NCI-H2196 treated with DMSO at 0.1 percent for 48 hours (cell line): ENCODE measurements around the gene HARS2.
A peak's percentile ranks its signal among the peaks of the same experiment; 100 is the strongest.
"Not testable (repeated sequence)": the region's sequence is repeated elsewhere in the genome, so short reads cannot be mapped to it uniquely, and the experiment has no call there.

ENCODE experiments used
- DNase-seq: peaks from one replicate; lab custom pipeline; 2025; ENCODE audit not compliant: unreplicated experiment; lab: John Stamatoyannopoulos, UW

The HARS2 gene, protein sequence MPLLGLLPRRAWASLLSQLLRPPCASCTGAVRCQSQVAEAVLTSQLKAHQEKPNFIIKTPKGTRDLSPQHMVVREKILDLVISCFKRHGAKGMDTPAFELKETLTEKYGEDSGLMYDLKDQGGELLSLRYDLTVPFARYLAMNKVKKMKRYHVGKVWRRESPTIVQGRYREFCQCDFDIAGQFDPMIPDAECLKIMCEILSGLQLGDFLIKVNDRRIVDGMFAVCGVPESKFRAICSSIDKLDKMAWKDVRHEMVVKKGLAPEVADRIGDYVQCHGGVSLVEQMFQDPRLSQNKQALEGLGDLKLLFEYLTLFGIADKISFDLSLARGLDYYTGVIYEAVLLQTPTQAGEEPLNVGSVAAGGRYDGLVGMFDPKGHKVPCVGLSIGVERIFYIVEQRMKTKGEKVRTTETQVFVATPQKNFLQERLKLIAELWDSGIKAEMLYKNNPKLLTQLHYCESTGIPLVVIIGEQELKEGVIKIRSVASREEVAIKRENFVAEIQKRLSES

DNA sequence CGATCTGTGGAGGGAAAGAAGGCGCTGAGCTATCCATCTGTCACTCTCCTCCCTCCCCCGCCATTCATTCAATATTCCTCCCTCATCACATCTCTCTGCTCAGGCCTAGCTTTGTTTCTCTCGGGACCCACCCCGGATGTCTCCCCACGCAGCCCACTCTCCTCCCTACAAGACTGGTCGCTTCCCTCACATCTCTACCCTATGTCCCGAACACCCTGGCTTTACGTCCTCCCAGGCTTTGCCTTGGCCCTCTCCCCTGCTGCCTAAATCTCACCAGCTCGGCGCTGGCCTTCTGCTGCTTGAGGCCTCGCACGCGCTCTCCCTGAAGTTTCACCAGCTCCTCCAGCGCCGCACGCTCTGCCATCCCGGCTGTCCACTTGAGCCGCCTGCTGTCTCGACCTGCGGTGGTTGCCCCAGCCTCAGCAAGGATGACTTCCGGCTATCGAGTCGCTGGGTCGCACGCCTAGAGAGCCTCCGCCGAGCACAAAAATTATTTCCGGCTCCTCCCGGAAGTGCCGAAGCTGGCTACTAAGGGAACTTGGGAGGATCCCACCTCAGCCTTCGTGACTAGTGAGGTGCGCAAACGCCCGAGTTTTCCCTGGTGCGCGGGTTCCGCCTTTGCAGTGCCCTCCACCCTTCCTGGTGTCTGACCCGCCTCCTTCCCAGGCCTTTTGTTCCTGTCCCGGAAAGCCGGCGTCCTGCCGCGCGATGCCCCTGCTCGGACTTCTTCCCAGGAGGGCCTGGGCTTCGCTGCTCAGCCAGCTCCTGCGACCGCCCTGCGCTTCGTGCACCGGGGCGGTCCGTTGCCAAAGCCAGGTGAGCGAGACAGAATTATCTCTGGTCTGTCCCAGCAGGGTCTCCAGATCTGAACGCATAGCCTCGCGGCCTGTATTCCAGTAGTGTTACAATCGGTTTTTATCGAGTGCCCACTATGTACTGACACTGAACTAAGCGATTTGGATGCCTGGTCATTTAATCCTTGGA is at the start of gene HARS2, which contains the start of gene HARS1:
TSS of gene HARS2 (plus strand) at position 515 of the 984 bp plus-strand sequence. CDS start at position 709, 194 bp downstream.
TSS of gene HARS1 (minus strand) at position 430 of the 984 bp plus-strand sequence. CDS start at position 364, 66 bp downstream.
- DNase-seq: peak; percentile 96

DNA sequence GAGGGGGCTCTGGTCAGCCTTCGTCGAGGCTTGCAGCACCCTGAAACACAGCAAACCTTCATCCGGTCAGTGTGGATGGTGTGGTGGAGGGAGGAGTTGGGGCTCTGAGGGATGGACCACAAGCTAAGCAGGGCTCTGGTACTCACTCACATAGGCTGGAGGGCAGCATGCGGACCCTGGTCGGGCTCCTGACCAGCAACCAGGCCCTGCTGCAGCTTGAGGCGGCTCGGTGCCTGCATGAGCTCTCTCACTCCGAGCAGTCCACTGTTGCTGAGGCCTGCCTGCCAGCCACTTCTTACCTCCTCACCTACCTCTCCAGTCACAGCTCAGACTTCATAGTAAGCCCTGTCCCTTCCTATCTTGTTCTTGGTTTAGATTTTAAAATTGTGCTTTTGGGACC is 49.5 kb upstream of the HARS2 start:
- no peak for DNase-seq

DNA sequence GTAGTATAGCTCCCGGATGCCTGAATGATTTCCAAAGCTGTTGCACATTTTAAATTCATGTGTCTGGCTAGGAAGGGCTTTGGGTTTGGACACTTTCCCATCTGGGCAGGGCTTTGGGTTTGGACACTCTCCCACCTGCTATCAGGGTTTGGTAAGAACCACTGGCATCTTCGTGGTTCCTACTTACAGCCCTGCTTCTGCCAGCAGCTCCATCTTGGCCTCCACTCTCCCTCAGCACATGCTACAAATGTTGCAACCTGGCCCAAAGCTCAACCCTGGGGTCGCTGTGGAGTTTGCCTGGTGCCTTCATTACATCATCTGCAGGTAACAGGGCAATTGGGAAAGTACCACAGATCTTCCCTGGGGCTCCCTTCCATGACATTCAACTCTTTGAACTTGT is 48.5 kb upstream of the HARS2 start:
- peak; percentile 37 for DNase-seq

DNA sequence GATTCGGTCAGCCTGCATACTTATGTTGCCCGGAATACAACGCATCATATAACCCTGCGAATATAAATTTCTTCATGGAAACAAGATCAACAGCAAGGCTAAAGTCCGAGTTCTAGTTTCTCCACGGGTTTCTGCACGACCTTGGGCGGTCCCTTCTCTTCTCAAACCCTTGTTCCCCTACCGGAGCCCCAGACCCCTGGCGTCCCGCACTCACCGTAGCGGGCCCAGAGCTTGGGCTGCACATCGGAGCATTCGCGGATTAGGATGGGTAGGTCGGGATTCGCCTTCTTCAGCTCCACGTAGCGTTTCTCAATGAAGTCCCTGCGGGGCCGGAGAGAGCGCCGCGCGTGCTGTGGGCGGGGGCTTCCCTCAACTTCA is 44.2 kb upstream of the HARS2 start:
- no peak for DNase-seq

DNA sequence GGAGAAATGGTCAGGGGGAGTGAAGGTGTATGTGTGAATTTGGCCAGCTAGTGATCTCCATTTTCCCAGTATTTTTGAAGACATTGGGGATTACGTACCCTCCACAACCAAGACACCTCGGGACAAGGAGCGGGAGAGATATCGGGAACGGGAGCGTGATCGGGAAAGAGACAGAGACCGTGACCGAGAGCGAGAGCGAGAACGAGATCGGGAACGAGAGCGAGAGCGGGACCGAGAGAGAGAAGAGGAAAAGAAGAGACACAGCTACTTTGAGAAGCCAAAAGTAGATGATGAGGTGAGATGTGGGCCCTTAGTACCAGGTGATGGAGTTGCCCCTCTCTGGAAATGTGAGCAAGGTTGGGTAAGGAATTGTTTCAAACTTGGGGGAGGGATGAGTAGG is 32.4 kb upstream of the HARS2 start:
- DNase-seq: no peak

DNA sequence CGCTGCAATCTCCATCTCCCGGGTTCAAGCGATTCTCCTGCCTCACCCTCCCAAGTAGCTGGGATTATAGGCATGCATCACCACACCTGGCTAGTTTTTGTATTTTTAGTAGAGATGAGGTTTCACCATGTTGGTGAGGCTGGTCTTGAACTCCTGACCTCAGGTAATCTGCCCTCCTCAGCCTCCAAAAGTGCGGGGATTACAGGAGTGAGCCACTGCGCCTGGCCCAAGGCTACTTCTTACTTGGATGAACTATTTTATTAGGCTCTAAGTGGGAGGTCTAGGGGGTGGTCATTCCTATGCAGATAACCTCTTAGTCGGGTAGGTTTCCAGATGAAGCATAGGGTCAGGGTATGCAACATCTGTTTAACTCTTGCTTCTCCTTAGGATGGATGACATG is 30.9 kb upstream of the HARS2 start:
- DNase-seq: not testable (repeated sequence)

DNA sequence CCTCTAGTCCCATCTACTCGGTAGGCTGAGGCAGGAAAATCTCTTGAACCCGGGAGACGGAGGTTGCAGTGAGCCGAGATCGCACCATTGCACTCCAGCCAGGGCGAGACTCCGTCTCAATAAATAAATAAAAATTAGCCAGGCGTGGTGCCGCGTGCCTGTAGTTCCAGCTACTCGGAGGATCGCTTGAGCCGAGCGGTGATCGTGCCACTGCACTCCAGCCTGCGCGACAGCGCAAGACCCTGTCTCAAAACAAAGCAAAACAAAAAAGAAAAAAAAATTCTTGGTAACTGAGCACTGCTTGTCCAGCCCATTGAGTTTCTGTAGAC is 27.3 kb upstream of the HARS2 start:
- no peak for DNase-seq

DNA sequence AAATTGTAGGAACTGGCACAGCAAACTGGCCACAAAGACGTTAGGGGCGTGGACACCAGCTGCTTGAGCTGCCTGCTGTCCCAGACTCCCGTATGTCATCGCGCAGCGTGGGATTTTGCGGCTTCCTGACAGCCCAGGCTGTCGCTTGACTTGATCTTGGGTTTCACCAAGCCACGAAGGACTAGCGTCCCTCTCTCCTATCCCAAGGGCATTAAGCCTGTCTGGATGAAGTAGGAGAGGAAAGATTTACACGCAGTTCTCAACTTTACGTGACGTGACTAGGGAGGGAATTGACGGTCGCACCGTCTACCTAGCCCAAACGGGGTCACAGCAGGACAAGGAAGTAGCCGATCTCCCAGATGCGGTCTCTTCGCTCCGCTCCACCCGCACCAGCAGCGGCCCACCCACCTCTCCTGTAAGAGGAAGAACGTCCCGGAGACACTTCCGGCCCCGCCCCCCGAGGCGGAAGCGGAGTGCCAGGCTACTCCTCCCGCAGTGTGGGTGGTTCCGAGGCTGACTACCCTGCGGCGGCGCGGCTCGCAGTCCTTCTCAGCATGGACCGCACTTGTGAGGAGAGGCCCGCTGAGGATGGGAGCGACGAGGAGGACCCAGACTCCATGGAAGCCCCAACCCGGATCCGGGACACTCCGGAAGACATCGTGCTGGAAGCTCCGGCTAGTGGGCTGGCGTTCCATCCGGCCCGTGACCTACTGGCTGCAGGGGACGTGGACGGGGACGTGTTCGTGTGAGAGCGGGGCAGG is 26.7 kb upstream of the HARS2 start, which contains the start of gene WDR55:
TSS of gene WDR55 (plus strand) at position 546 of the 761 bp plus-strand sequence. CDS start at position 555, 9 bp downstream.
- DNase-seq: peak; percentile 77

DNA sequence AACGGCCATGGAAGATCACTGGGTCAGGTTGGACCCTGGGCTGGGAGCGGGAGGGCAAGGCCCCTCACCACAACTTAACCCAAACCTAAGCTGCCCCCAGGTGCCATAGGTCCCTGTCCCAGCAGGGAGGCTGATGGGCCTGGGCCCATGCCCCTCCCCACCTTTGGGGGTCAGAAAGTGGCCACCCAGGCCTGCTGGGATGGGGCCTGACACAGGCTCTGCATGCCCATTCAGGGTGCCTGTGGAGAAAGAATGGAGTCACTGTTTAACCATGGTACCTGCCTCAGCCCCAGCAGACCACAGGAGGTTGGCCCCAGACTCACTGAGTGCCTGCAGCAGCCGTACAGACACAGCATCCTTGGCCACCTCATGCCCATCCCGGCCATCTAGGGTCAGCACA is 20.2 kb upstream of the HARS2 start:
- DNase-seq: not testable (repeated sequence)

DNA sequence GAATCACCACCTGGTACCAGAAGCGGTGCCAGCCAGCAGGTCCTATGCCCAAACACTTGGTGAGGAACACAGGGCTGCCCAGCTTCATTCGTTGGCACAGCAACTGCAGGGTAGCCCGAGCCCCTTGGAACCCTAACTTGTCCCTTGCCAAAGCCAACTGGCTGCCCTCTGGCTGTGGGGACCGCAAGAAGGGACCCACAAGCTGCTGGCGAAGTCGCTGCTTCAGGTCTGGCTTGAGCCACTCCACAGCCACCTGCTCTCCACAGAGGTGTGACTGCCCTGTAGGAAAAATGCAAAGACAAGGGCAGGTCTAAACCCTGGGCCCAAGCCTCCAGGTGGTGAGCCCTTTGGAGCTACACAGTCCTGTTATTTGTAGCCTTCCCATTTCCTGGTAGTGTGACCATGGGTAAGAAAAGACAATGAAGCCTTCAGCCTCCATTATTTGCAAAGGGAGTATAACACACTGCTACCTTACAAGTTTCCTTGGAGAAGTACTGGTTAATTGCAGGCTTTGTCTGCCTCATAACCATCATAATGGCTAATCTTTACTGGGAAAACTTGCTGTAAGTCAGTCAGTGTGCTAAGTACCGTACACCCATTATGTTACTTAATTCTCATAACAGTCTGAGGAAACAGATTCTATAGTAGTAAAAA is 19.7 kb upstream of the HARS2 start:
- DNase-seq: no peak

DNA sequence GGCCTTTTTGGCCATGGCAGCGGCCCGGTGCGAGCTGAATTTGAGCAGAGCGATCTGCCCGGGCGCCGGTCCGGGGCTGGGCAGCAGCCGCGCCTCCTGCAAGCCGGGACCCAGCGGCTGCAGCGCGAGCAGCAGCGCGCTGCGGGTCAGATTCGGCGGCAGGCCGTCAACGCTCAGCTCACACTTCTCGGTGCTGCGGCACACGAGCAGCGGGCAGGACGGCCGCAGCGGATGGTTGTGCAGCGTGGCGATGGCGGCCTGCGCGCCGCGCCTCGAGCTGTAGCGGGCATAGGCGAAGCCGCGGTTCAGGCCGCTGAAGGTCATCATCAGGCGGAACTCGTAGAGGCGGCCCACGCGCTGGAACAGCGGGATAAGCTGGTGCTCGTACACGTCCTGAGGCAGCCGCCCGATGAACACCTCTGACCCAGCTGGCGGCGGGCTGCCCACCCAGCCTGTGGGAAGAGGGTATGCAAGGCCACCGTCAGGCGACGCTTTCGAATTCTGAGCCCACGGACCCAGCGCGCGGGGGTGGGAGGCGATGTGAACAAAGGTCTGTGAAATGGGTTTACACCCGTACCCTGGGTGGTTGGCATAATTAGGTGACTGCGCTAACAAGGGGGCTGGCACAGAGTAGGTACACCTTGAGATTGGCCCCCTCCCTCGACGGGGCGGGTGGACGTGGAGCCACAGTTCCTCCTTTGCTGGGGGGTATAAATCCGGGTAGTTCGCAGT is 18.6 kb upstream of the HARS2 start:
- no peak for DNase-seq

DNA sequence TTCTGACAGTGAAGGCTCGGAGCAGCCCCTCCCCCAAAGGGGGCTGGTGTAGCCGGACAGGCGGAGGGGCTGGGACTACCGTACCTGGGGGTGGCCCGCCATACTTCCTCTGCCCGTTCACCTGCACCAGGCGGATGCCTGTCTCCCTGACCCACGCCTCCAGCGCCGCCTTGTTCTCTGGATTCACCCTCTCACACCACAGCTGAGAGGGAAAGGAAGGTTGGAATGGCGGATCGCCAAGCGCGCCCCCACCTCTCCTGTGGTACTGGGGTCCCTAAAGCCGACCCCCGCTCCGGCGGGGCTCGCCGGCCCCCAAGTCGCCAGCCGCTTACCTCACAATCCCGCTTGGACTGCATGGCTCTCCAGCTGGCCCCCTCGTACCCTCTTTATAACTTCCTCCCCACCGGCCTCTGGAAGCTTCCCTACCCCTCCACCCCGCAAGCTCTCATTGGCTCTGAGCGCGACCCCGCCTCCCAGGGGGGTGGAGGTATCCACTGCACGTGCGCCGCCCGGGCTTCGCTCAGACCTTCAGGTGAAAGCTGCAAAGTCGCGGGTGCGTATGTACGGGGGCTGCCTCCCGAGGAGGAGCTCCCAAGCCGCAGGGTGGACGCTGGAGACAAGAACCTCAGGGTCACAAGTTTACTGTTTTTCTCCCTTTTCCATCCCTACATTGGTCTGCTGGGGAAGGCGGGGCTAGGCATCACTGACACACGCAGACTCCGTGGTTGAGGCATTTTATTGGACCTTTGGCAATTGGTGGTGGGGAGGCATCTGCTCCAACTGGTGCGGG is 17.9 kb upstream of the HARS2 start, which contains the start of gene DND1:
TSS of gene DND1 (minus strand) at position 390 of the 790 bp plus-strand sequence. CDS start at position 356, 34 bp downstream.
- no peak for DNase-seq

DNA sequence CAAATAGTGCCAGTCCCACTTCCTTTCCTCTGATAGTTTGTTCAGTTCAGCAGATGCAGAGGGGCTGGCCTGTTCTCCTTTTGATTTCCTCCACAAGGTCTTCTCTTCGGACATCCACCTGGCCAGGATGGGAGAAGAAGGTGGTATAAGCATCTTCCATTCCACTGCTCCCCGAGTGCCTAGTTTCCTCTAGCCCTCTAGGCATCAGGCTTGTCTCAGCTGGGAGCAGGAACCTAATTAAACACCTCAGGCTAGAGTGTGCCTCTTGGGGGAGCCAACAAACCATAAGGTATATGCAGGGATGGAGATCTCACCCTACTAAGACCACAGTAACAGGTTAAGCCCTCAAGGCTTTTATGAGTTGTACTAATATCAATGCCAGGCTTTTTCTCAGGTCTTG is 17.0 kb upstream of the HARS2 start:
- DNase-seq: no peak

DNA sequence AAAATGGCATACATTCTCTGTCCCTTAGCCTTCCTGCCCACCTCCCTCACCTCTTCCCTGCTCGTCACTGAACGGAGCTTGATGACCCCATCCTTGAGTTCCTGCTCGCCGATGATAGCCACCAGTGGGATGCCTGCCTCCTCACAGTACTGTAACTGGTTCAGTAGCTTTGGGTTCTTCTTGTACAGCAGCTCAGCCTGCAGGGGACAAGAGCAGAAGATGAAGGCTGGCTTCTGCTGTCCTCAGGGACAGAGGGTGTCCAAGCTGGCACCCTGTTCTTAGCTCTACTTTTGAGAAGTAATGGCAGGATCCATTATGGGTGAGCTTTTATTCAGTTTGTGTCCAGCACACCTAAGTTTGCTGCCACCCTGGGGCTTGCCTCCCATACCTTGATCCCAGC is 16.6 kb upstream of the HARS2 start:
- DNase-seq: no peak

DNA sequence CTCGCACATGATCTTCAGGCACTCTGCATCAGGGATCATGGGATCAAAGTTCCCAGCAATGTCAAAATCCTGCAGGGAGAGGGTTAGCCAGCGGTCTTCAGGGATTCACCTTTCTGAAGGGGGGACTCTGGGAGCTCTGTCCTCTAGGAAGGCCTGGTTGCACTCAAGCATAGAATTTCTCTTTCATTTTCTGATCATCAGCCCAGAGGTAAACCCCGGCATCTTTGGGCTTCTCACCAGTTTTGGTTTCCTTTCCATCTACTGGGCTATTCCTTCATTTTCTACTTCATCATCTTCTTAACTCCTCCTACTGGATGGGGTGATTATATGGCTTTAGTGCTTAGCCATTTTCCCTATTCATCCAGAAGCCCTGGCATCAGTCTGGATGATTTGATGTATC is 13.3 kb upstream of the HARS2 start:
- no peak for DNase-seq

DNA sequence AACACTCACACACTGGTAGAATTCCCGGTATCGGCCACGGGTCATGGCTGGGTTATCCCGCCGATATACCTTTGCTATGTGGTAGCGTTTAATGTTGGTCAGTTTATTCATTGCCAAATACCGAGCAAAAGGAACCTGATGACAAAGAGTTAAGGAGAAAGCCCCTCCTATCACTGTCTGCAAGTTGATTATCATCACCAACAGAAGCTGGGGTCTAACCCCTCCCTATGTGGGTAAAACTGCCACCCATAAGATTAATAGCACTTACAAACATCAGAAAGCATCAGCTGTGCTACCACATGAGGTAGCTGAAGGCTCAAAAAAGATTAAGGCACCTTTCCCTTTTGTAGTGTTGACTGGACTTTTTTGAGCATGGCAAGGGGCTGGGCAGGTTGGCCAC is 12.3 kb upstream of the HARS2 start:
- no peak for DNase-seq

DNA sequence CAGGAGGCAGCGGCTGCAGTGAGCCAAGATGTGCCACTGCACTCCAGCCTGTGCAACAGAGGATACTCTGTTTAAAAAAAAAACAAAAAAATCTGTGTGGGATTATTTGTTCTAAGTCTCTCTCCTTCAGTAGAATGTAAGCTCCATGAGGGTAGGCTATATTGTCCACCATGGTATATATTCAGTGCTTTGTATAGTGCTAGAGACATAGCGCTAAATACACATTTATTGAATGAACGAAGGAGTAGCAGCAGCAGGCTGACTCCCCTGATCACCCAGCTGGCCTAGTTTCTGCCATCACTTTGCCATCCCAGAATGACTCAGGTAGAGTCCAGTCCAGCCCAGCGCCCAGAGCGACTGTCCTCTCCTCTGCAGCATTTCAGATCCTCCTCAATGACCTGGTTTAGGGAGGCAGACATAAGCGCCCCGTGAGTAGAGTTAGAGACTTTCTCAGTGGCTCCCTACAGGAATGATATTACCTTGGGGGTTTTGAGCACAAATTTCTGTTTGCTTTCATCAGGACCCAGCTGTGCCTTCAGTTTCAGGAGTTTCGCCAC is 801 bp upstream of the HARS2 start:
- no peak for DNase-seq

DNA sequence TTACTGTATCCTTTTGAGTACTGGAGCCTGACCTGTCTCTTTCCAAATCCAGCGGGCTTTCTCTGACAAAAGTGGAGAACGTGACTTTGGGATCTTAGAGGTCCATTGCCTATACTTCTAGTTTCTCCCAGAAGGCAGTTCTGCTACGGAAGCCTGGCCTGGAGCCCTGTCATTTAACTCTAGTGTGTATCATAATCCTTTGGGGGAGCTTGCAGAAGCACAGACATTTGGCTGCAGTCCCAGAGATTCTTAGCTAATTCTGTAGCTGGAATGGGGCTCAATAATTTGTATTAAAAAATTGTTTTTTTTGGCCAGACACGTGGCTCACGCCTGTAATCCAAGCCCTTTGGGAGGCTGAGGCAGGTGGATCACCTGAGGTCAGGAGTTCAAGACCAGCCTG is 3.0 kb downstream of the HARS2 start:
- no peak for DNase-seq
